ENCODE measurements around the gene CLIC4. TPM values are rescaled to one million over a fixed set of nuclear protein-coding genes. Genes with fewer than 3 reads are reported as not detected.

Gene CLIC4
- total and polyA plus RNA-seq, 2 experiments from 2014 or later = 92.5 to 308 TPM

- TF ChIP-seq ZNF462 (CRISPR knock-in tag; IDR thresholded peaks at IDR 0.05) = no peak
Measured at GRCh38 chr1:24870551-24871195, 125.4 kb downstream of the CLIC4 start (continued).

- Mint-ChIP-seq H3K4me1 (peaks cover 6% of the 10 kb centered on the region; the same call in 2 of the 3 replicates), H3K27me3 (ENCODE audit: insufficient read depth, low read depth, poor library complexity) (peaks cover 6% of the 10 kb centered on the region), H3K36me3 (ENCODE audit: low read depth) (no peaks in the 10 kb centered on the region), H3K9me3 (no peaks in the 10 kb centered on the region), H3K27ac (no peak overlapping the region), H3K4me3 (no peak overlapping the region)
- Histone ChIP-seq H3K79me2 (replicated peaks; ENCODE audit: insufficient read depth) (no peaks in the 10 kb centered on the region), H3K36me3 (ENCODE audit: insufficient read depth) (no peaks in the 10 kb centered on the region), H3K4me3 (no peak overlapping the region), H3K4me2 (no peak overlapping the region), H3F3A (replicated peaks; ENCODE audit: low read depth) (no peaks in the 10 kb centered on the region), H2AFZ (peak overlapping the region; percentile 81; the same call in 1 of the 2 replicates), H3K27me3 (ENCODE audit: insufficient read depth) (no peaks in the 10 kb centered on the region), H3K4me1 (ENCODE audit: insufficient read depth) (no peaks in the 10 kb centered on the region), H3K27ac (ENCODE audit: low read depth) (no peak overlapping the region), H3K9me2 (ENCODE audit: insufficient read depth) (no peaks in the 10 kb centered on the region), H4K20me1 (replicated peaks; ENCODE audit: insufficient read depth) (no peaks in the 10 kb centered on the region)
- ATAC-seq = no peak
- no peak for DNase-seq (ENCODE audit: low spot score)
- no peak for TF ChIP-seq POLR2AphosphoS5 (IDR thresholded peaks at IDR 0.05; ENCODE audit: low read depth)
Measured at GRCh38 chr1:24871306-24871901, 126.2 kb downstream of the CLIC4 start.

Measured in GM23338 (cell line).